Eye (tissue), 1 donor: ENCODE data around the gene KLRC4.
"Not testable (repeated sequence)": the region's sequence is repeated elsewhere in the genome, so short reads cannot be mapped to it uniquely, and the experiment has no call there.

ENCODE experiments used
- DNase-seq: peaks from one replicate; pipeline ENCODE4 v3.0.0-alpha.2; 2015

The KLRC4 gene

GRCh38 chr12:10396176-10396575 is 13.4 kb downstream of the KLRC4 start:
- DNase-seq: not testable (repeated sequence)

GRCh38 chr12:10395390-10395998 is 14.1 kb downstream of the KLRC4 start:
- peak; percentile 17 for DNase-seq

GRCh38 chr12:10394531-10395152 is 14.9 kb downstream of the KLRC4 start:
- DNase-seq: not testable (repeated sequence)

GRCh38 chr12:10393291-10393690 is 16.3 kb downstream of the KLRC4 start:
- DNase-seq: no peak

- peak; percentile 17 for DNase-seq
Observed at GRCh38 chr12:10392394-10392930, 17.1 kb downstream of the KLRC4 start.

- DNase-seq: not testable (repeated sequence)
Observed at GRCh38 chr12:10390991-10391390, 18.6 kb downstream of the KLRC4 start.

GRCh38 chr12:10389904-10390303 is 19.7 kb downstream of the KLRC4 start, which contains the start of gene KLRK1:
KLRK1 (minus strand) TSS chr12:10390041; CDS start chr12:10388810, 1,231 bp downstream.
- DNase-seq: no peak

GRCh38 chr12:10388624-10389413 is 20.7 kb downstream of the KLRC4 start:
- no peak for DNase-seq

- not testable (repeated sequence) for DNase-seq
Observed at GRCh38 chr12:10387498-10387897, 22.1 kb downstream of the KLRC4 start.

GRCh38 chr12:10386857-10387256 is 22.7 kb downstream of the KLRC4 start:
- no peak for DNase-seq

GRCh38 chr12:10385166-10385613 is 24.4 kb downstream of the KLRC4 start:
- DNase-seq: no peak

- DNase-seq: no peak
Observed at GRCh38 chr12:10384191-10384590, 25.4 kb downstream of the KLRC4 start.

GRCh38 chr12:10381928-10382628 is 27.5 kb downstream of the KLRC4 start:
- no peak for DNase-seq

- not testable (repeated sequence) for DNase-seq
Observed at GRCh38 chr12:10378737-10379136, 30.8 kb downstream of the KLRC4 start.

- DNase-seq: no peak
Observed at GRCh38 chr12:10374624-10375018, 34.9 kb downstream of the KLRC4 start.

- DNase-seq: no peak
Observed at GRCh38 chr12:10372559-10372958, 37.0 kb downstream of the KLRC4 start.

- DNase-seq: not testable (repeated sequence)
Observed at GRCh38 chr12:10371893-10372535, 37.5 kb downstream of the KLRC4 start.

- no peak for DNase-seq
Observed at GRCh38 chr12:10369557-10370415, 39.8 kb downstream of the KLRC4 start.

GRCh38 chr12:10368206-10369171 is 41.1 kb downstream of the KLRC4 start:
- no peak for DNase-seq

- not testable (repeated sequence) for DNase-seq
Observed at GRCh38 chr12:10367714-10368113, 41.8 kb downstream of the KLRC4 start.
